ENCODE results near the gene COL8A1. TPM values are rescaled to one million over a fixed set of nuclear protein-coding genes. Genes with fewer than 3 reads are reported as not detected.

COL8A1 gene
- total RNA-seq, 2 experiments from 2014 or later = not detected

DNA sequence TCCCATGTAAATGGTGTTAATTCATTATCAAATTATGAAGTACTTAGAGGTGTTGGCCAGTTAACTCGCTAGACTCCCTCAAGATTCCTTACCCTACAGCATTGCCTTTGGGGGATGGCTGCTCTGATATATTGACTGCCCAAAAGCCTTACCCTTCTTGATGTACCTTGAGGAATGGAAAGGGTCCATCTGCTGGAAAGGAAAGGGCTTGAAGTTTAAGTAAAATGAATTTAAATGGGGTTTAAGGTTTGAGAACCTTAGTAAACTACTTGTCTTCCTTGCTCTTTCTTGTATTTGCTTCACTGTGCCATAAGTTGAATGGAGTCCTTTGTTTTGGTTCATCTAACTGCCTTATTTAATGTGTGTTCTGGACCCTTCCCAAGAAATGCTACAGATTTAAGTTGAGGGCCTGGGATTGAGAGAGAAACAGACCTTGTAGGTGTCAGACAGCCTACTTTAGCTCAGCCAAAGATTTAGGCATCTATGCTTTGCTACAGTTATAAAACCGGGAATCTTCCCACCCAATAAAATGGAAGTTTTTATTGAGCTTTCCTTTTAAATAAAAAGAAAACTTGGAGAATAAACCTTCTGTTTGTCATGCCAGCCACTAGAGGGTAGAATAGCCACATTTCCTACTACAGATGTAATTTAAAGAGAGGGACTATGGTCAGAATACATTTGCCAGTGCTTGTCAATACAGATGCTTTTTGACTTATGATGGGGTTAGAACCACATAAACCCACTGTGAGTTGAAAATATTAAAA, 204.6 kb downstream of the COL8A1 start:
- no peak overlapping the region for H3K4me3 Mint-ChIP-seq
- H3K27me3 ChIP-seq (ENCODE audit: control insufficient read depth in 1 of 2, insufficient read depth in 2 of 2, low read length in 2 of 2) = no peaks in the 10 kb centered on the region
- no peak overlapping the region for H3K27ac Mint-ChIP-seq
- H3K36me3 ChIP-seq (ENCODE audit: insufficient read depth, low read length) = peaks cover 5% of the 10 kb centered on the region
- no peak overlapping the region for H3K4me3 ChIP-seq (ENCODE audit: low read length)
- ChIA-PET CTCF (interaction anchor here (1.0 kb wide), 1 partner anchor 226 kb away, joined by 3 read pairs; no protein-coding TSS in a partner anchor), POLR2A (no interaction called here)
- no peaks in the 10 kb centered on the region for H3K4me1 ChIP-seq (ENCODE audit: insufficient read depth, low read length)
- no peak for ATAC-seq (ENCODE audit: poor library complexity)
- no peaks in the 10 kb centered on the region for H3K36me3 Mint-ChIP-seq (ENCODE audit: low read depth)
- no peaks in the 10 kb centered on the region for H3K9me3 ChIP-seq (ENCODE audit: control insufficient read depth in 1 of 2, insufficient read depth in 1 of 2, low read length in 2 of 2)
- H3K27me3 Mint-ChIP-seq = no peaks in the 10 kb centered on the region
- DNase-seq = peak in 3 of 14 experiments; percentile 13 to 20 (median 14)
- peaks cover 1% of the 10 kb centered on the region for H3K4me1 Mint-ChIP-seq (ENCODE audit: low read depth)
- intact Hi-C loops (cut with DNase I, micrococcal nuclease) = no loop called here
- no peak overlapping the region for H3K27ac ChIP-seq (ENCODE audit: low read depth in 1 of 2, low read length in 2 of 2)
- TF ChIP-seq, protein P1, sequence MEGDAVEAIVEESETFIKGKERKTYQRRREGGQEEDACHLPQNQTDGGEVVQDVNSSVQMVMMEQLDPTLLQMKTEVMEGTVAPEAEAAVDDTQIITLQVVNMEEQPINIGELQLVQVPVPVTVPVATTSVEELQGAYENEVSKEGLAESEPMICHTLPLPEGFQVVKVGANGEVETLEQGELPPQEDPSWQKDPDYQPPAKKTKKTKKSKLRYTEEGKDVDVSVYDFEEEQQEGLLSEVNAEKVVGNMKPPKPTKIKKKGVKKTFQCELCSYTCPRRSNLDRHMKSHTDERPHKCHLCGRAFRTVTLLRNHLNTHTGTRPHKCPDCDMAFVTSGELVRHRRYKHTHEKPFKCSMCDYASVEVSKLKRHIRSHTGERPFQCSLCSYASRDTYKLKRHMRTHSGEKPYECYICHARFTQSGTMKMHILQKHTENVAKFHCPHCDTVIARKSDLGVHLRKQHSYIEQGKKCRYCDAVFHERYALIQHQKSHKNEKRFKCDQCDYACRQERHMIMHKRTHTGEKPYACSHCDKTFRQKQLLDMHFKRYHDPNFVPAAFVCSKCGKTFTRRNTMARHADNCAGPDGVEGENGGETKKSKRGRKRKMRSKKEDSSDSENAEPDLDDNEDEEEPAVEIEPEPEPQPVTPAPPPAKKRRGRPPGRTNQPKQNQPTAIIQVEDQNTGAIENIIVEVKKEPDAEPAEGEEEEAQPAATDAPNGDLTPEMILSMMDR (IDR thresholded peaks at IDR 0.05) = no peak
- no peaks in the 10 kb centered on the region for H3K9me3 Mint-ChIP-seq

DNA sequence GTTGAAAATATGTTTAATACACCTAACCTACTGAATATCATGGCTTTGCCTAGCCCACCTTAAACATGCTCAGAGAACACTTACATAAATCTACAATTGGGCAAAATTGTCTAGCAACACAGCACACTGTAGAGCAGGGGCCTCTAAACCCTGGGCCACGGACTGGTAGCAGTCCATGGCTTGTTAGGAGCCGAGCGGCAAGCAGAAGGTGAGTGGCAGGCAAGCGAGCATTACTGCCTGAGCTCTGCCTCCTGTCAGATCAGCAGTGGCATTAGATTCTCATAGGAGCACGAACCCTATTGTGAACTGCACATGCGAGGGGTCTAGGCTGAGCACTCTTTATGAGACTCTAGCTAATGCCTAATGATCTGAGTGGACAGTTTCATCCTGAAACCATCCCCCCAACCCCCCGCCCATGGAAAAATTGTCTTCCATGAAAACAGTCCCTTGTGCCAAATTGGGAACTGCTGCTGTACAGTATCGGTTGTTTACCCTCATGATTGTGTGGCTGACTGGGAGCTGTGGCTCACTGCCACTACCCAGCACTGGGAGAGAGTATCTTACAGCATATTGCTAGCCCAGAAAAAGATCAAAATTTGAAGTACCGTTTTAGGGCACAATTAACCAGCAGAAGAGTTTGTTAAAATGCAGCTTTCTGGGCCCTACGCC, 205.3 kb downstream of the COL8A1 start:
- no peaks in the 10 kb centered on the region for H3K4me1 ChIP-seq (ENCODE audit: insufficient read depth, low read length)
- no peak overlapping the region for H3K4me3 Mint-ChIP-seq
- no peak overlapping the region for H3K27ac ChIP-seq (ENCODE audit: low read depth in 1 of 2, low read length in 2 of 2)
- no peak overlapping the region for H3K27ac Mint-ChIP-seq
- H3K36me3 Mint-ChIP-seq (ENCODE audit: low read depth) = no peaks in the 10 kb centered on the region
- ChIA-PET POLR2A (no interaction called here), CTCF (interaction anchor here (1.0 kb wide), 3 partner anchors 9 to 225 kb away, joined by 3 read pairs; no protein-coding TSS in a partner anchor)
- no peaks in the 10 kb centered on the region for H3K27me3 ChIP-seq (ENCODE audit: control insufficient read depth in 1 of 2, insufficient read depth in 2 of 2, low read length in 2 of 2)
- DNase-seq (no peak), ATAC-seq (ENCODE audit: poor library complexity) (no peak)
- TF ChIP-seq, protein P1 (IDR thresholded peaks at IDR 0.05) = no peak
- peaks cover 6% of the 10 kb centered on the region for H3K4me1 Mint-ChIP-seq (ENCODE audit: low read depth)
- no peaks in the 10 kb centered on the region for H3K9me3 Mint-ChIP-seq
- peaks cover 5% of the 10 kb centered on the region for H3K36me3 ChIP-seq (ENCODE audit: insufficient read depth, low read length)
- H3K9me3 ChIP-seq (ENCODE audit: control insufficient read depth in 1 of 2, insufficient read depth in 1 of 2, low read length in 2 of 2) = no peaks in the 10 kb centered on the region
- intact Hi-C loops (cut with DNase I, micrococcal nuclease) = no loop called here
- no peaks in the 10 kb centered on the region for H3K27me3 Mint-ChIP-seq
- no peak overlapping the region for H3K4me3 ChIP-seq (ENCODE audit: low read length)

DNA sequence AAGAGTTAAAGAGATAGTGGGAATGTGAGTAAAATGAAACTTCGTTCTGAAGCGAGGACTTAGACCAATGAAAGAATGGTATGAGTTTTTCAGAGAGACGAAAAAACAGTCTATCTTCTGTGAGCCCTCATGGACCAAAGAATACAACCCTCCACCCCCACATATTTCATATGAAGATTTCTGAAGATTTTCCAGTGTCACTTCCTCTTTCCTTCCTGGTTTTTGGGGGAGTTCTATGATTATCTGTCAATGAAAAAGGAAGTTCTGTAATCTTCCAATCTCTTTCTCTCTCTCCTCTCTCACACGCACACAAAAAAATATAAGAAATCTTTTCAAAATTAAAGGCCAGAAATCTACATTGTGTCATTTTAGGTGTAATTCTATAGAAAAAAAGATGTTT, 206.9 kb downstream of the COL8A1 start:
- Histone ChIP-seq H3K27ac (ENCODE audit: low read depth in 1 of 2, low read length in 2 of 2) (no peak overlapping the region), H3K27me3 (ENCODE audit: control insufficient read depth in 1 of 2, insufficient read depth in 2 of 2, low read length in 2 of 2) (no peaks in the 10 kb centered on the region), H3K4me3 (ENCODE audit: low read length) (no peak overlapping the region), H3K36me3 (ENCODE audit: insufficient read depth, low read length) (peaks cover 5% of the 10 kb centered on the region), H3K9me3 (ENCODE audit: control insufficient read depth in 1 of 2, insufficient read depth in 1 of 2, low read length in 2 of 2) (no peaks in the 10 kb centered on the region), H3K4me1 (ENCODE audit: insufficient read depth, low read length) (no peaks in the 10 kb centered on the region)
- ATAC-seq (ENCODE audit: poor library complexity) = no peak
- TF ChIP-seq, protein P1 (IDR thresholded peaks at IDR 0.05) = no peak
- H3K4me1 Mint-ChIP-seq (ENCODE audit: low read depth) = peaks cover 6% of the 10 kb centered on the region
- no peak for DNase-seq
- intact Hi-C loops (cut with DNase I, micrococcal nuclease) = no loop called here
- H3K36me3 Mint-ChIP-seq (ENCODE audit: low read depth) = no peaks in the 10 kb centered on the region
- no peaks in the 10 kb centered on the region for H3K9me3 Mint-ChIP-seq
- no peak overlapping the region for H3K27ac Mint-ChIP-seq
- ChIA-PET CTCF (no interaction called here), POLR2A (no interaction called here)
- no peak overlapping the region for H3K4me3 Mint-ChIP-seq
- no peaks in the 10 kb centered on the region for H3K27me3 Mint-ChIP-seq

All from CD4-positive, alpha-beta T cell (primary cell).